ENCODE data around the gene LRMDA.

Gene LRMDA

GRCh38 chr10:76198287-76199035 lies 767.0 kb downstream of the LRMDA start:
- no peak for DNase-seq

DNA sequence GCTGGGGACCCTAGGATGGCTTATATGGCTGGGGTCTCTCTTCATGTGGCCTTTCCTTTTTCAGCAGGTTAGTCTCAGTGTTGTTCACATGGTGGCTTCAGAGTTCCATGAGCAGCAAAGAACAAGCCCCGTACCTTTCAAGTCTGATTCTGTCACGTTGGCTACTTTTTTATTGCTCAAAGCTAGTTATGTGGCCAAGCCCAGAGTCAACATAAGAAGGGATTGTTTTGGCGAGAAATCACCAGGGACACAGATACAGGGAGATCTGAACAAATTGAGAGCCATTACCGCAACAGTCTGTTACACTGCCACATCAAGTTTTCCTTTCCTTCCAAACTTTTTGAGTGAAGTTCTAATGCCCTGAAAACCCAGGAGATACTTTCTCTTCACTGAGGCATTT lies 770.5 kb downstream of the LRMDA start:
- no peak for DNase-seq

- no peak for DNase-seq
Observed at GRCh38 chr10:76202777-76203176, 771.4 kb downstream of the LRMDA start.

DNA sequence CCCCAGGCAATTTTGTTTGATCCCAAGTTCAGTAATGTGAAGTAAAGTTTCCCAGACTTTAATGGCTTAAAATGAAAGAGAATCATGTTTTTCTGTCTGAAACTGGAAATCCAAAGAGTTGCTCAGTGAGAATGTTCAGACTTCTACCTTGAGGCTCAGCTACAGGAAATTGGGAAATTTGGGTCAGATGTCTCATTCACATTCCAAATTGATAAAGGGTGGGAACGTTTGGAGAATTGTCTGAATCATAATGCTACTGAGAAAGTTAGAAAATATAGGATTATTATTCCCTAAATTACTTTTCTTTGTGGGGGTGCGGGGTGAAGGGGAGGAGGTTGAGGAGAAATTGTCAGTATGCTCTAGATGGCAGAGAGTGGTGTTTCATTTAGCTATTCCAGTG lies 773.9 kb downstream of the LRMDA start:
- no peak for DNase-seq

DNA sequence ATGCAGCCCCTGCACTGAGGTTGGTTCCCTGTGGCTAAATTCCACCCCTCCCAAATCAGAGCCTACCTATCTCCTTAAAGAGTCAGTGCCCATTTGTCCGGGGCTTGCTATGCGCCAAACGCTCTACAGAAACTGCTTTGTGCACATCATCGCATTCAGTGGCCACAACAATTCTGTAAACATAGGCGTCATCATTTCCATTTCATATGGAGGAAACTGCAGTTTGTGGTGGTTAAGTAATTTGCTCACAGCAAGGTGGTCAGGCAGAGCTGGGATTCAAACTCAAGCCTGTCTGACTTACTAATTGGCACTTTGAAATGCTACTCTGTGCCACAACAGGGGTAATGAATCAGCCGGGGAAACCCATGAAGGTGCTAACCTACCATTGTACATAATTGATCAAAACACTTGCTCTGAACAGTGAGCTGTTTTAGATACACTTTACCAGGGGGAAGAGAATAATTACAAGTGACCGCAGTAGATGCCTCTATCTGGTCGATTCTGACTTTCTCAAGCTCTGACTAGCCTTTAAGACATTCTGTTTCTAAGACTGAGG lies 775.5 kb downstream of the LRMDA start:
- DNase-seq = no peak

DNA sequence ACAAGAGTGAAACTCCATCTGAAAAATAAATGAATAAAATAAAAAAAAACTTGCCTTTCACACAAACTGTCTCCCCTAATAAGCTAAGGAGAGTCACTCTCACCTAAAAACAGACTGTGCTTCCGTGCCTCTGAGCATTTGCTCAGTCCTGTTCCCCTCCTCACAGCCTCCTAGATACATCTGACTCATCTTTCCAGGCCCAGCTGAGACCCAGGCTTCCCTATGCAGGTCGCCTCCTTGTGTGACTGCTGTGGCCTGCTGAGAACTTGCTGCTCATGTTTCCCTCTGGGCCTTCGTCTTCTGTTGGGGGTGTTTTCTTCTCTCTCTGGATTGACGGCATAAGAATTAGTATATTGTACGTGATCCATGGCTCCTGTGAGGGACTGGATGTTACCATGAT lies 777.7 kb downstream of the LRMDA start:
- no peak for DNase-seq

GRCh38 chr10:76210211-76210610 lies 778.8 kb downstream of the LRMDA start:
- no peak for DNase-seq

DNA sequence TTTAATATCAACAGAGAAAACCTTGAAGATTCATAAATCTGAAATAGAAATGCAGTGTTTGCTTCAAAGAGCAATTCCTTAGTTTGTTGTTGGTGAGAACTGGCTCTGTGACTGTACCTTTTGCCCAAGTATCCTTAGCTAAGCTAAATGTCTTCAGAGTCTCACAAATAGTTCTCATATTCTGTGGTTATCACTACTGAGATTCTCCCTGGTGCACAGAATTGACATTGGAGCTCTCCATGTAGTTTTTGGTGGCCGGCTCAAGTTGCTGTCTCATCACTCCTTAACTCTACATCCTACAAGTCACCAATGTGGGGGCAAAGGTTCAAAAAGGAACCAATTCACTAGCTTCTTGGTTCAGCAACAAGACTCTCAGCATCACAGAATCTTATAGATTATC lies 780.3 kb downstream of the LRMDA start:
- no peak for DNase-seq

DNA sequence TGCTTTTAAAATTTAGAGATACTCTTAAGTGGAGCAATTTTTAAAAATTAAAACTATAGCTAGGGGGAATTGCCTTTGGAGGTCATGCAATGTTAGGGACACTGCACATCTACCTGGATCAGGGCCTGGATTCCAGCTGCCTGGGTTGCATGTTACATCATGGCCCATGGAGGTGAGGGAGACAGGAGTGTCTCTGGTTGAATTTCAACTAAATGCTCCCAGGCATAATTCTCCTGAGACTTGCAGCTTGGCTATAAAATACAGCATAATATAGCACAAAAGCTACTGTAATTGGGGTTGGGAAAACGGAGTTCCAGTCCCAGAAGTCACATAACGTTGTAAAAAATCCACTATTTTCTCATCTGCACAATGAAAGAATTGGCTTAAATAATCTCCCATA lies 782.5 kb downstream of the LRMDA start:
- DNase-seq = no peak

- DNase-seq = no peak
Observed at GRCh38 chr10:76218035-76218434, 786.6 kb downstream of the LRMDA start.

DNA sequence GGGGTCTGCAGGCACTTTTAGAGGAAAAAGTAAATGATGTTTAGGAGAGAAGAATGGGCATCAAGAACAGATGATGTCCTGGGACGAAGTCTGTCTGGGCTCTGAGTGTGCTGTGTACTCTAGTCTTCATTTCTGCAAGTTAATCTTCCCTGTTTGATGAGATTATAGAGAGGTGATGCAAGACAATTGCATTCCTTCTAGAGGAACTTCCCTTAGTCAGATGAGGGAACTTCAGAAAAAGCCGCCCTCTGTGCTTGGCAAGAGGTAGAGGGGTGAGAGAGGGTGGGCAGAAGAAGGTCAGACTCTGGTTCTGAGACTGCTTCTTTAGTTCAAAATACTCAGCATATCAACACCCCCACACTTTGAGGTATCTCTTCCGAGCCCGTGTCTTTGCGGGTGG lies 797.9 kb downstream of the LRMDA start:
- DNase-seq = no peak

GRCh38 chr10:76230921-76231285 lies 799.5 kb downstream of the LRMDA start:
- no peak for DNase-seq

- no peak for DNase-seq
Observed at GRCh38 chr10:76231286-76231934, 800.0 kb downstream of the LRMDA start.

GRCh38 chr10:76234499-76235226 lies 803.2 kb downstream of the LRMDA start:
- DNase-seq = no peak

DNA sequence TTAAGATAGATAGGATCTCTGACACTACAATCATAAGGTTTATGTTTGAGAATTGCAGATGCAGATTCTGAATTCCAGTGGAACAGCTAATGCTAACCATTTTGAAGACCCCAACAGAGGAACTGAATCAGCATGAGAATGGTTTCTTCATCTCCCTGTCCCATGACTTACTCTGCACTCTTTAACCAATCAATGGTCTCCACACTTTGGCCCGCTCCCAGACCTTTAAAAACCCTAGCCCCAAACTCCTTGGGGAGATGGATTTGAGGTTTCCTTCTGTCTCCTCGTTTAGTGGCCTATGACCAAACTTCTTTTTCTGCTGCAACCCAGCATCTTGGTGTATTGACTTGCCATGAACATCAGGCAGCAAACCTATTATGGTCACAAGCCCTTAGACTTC lies 804.9 kb downstream of the LRMDA start:
- DNase-seq = no peak

DNA sequence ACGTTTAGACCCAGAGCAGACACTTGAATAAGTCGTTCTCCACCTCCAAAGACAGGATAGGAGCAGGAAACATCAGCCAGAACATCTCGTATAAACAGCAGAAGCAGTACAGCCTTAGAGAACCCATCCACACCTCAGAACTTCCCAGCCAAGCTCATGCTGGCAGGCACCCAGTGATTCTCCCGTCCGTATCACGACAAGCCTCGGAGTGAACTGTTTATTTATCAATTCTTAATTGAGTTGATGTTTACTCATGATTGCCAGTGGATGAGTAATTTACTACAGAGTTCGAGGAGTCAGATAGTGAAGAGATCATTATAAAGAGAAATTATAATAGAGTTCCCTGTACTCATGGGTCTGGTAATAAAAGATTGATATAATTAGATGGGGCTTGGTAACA lies 811.5 kb downstream of the LRMDA start:
- no peak for DNase-seq

GRCh38 chr10:76244061-76244686 lies 812.8 kb downstream of the LRMDA start:
- DNase-seq = no peak

- no peak for DNase-seq
Observed at GRCh38 chr10:76245951-76246495, 814.6 kb downstream of the LRMDA start.

- no peak for DNase-seq
Observed at GRCh38 chr10:76248649-76249200, 817.3 kb downstream of the LRMDA start.

DNA sequence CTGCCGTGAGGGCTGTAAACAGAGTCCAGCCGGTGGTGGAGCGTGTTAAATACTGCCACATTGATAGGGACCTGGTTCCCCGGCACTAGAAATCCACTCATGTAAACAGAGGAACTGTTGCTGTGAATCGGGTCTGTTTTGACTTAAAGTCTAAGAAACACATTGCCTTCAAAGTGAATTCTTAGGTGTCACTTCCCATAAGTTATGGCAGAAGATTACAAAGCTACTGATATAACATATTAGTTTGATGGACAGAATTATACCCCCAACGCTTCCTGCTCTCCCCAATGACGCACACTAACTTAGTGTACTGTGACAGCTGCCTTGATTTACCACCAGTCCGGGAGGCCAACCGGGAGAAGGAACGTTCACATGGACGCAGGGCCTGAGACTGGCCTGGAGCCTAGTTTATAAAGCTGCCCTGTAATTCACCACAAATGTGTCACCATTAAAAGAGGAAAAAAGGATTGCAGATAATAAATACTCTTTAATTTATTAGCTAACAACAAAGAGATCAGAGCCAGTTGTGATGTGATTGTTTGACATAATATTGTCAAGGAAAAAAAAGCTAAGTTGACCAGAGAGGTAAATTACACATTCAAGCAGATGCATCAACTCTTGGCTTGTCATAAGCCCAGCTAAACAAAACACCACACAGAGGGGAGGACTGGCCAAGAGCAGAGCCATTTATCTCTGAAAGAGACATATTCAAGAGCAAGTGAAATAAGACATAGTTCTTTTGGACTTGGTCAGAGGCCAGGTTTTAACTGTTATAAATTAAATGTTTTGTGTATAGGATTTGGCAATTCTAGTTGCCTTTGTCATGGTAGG lies 820.6 kb downstream of the LRMDA start:
- DNase-seq = no peak

GRCh38 chr10:76252733-76253132 lies 821.3 kb downstream of the LRMDA start:
- no peak for DNase-seq

DNA sequence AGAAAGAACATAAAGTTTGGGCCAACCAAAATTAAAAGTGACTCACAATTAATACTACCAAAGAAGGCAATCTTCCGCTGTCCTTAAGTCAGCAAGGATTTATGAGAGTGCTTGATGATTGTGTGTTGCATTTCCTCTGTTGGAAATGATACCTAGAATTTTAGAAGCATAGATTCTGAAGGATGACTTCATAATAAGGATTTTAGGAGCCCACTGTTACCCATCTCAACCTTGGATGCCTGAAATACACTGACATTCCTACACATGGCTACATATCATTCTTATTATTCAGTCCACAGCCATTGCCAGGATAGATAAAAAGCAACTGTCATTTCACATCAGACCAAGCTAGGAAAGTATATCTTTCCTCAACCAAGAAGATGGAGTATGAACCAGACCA lies 823.8 kb downstream of the LRMDA start:
- DNase-seq = no peak

All from GOT3 (cell line).